Vein endothelial cell (primary cell): ENCODE results near the gene MARK3. TPM values are rescaled to one million over a fixed set of nuclear protein-coding genes. Genes with fewer than 3 reads are reported as not detected.

Experiments
- small RNA-seq: library from RNA; depleted of rRNA; stranded (forward); fragments of <200 nt; gene quantifications from one replicate; pipeline ENCODE3, GENCODE V24; 2012
- total RNA-seq: library from RNA; depleted of rRNA; stranded (reverse); fragments of >200 nt; gene quantifications from 2 replicates; pipeline ENCODE4 v1.2.3, GENCODE V29; 2012

The MARK3 gene
- total RNA-seq = 76.8 and 99.4 TPM in 2 replicates

GRCh38 chr14:103385152-103385928 lies at the start of gene MARK3:
MARK3 (plus strand) TSS chr14:103385415; CDS start chr14:103386030, 615 bp downstream.

GRCh38 chr14:103522649-103523574 lies 137.7 kb downstream of the MARK3 start, which contains the start of gene CKB:
CKB (minus strand) TSS chr14:103522830; CDS start chr14:103522493, 337 bp downstream.

GRCh38 chr14:103528587-103529382 lies 143.6 kb downstream of the MARK3 start, which contains the start of gene TRMT61A:
TRMT61A (plus strand) TSS chr14:103529196; CDS start chr14:103529979, 783 bp downstream.

Small RNA genes lying within 50 kb of the gene (small RNA-seq; reads per million reads assigned to genes)
- gene RNU7-160P (not detected), gene SNORA28 (818 reads per million, percentile 99 among the genes with 10 or more reads in this experiment)

Other genes with a start within 250 kb of the MARK3 start
- gene EIF5, start 51.2 kb upstream of the MARK3 start, total RNA-seq = 159 and 217 TPM in 2 replicates
- 1.9 and 2.6 TPM in 2 replicates for gene CKB, start 137.4 kb downstream of the MARK3 start, total RNA-seq
- gene TRMT61A, start 143.8 kb downstream of the MARK3 start, total RNA-seq = 7.2 and 8.0 TPM in 2 replicates
- gene BAG5, start 177.2 kb downstream of the MARK3 start, total RNA-seq = 37.6 and 41.5 TPM in 2 replicates
- 32.7 and 33.0 TPM in 2 replicates for gene COA8, start 177.5 kb downstream of the MARK3 start, total RNA-seq
- 220 and 221 TPM in 2 replicates for gene KLC1, start 243.8 kb downstream of the MARK3 start, total RNA-seq